NCI-H2107 treated with DMSO at 0.1 percent for 48 hours (cell line): ENCODE results near the gene TBCD.

Experiments used
- DNase-seq: peaks from one replicate; lab custom pipeline; 2025; ENCODE audit not compliant: unreplicated experiment; lab: John Stamatoyannopoulos, UW

TBCD gene

GRCh38 chr17:82751571-82752370 is at the start of gene TBCD:
Gene TBCD, plus strand, starts transcription at chr17:82752065. Its CDS starts 129 bp downstream, at chr17:82752194.
- peak; percentile 41 for DNase-seq

GRCh38 chr17:82702231-82702927 is 49.5 kb upstream of the TBCD start:
- DNase-seq, result no peak

- DNase-seq, result no peak
Observed at GRCh38 chr17:82703036-82703745, 48.7 kb upstream of the TBCD start.

- no peak for DNase-seq
Observed at GRCh38 chr17:82703935-82704865, 47.7 kb upstream of the TBCD start.

- no peak for DNase-seq
Observed at GRCh38 chr17:82704886-82705285, 47.0 kb upstream of the TBCD start.

GRCh38 chr17:82705756-82706155 is 46.1 kb upstream of the TBCD start:
- DNase-seq, result no peak

- DNase-seq, result no peak
Observed at GRCh38 chr17:82709024-82709675, 42.7 kb upstream of the TBCD start.

GRCh38 chr17:82709676-82710498 is 42.0 kb upstream of the TBCD start:
- DNase-seq, result no peak

GRCh38 chr17:82710499-82711232 is 41.2 kb upstream of the TBCD start:
- DNase-seq, result no peak

GRCh38 chr17:82713071-82713723 is 38.7 kb upstream of the TBCD start:
- DNase-seq, result no peak

GRCh38 chr17:82716203-82717010 is 35.5 kb upstream of the TBCD start, which contains the start of gene FN3KRP:
Gene FN3KRP, plus strand, starts transcription at chr17:82716706. Its CDS starts 50 bp downstream, at chr17:82716756.
- peak; percentile 86 for DNase-seq

GRCh38 chr17:82718986-82719685 is 32.7 kb upstream of the TBCD start:
- DNase-seq, result no peak

GRCh38 chr17:82720204-82720603 is 31.7 kb upstream of the TBCD start:
- no peak for DNase-seq

- DNase-seq, result no peak
Observed at GRCh38 chr17:82722341-82723013, 29.4 kb upstream of the TBCD start.

GRCh38 chr17:82723169-82723807 is 28.6 kb upstream of the TBCD start:
- no peak for DNase-seq

- no peak for DNase-seq
Observed at GRCh38 chr17:82726427-82726826, 25.4 kb upstream of the TBCD start.
